ENCODE measurements around the gene ZNF664. TPM values are rescaled to one million over a fixed set of nuclear protein-coding genes. Genes with fewer than 3 reads are reported as not detected.

The ZNF664 gene
- total and polyA plus RNA-seq, 2 of the 4 experiments (the other 2 are of a cell fraction): 29.9 to 32.6 TPM

DNA sequence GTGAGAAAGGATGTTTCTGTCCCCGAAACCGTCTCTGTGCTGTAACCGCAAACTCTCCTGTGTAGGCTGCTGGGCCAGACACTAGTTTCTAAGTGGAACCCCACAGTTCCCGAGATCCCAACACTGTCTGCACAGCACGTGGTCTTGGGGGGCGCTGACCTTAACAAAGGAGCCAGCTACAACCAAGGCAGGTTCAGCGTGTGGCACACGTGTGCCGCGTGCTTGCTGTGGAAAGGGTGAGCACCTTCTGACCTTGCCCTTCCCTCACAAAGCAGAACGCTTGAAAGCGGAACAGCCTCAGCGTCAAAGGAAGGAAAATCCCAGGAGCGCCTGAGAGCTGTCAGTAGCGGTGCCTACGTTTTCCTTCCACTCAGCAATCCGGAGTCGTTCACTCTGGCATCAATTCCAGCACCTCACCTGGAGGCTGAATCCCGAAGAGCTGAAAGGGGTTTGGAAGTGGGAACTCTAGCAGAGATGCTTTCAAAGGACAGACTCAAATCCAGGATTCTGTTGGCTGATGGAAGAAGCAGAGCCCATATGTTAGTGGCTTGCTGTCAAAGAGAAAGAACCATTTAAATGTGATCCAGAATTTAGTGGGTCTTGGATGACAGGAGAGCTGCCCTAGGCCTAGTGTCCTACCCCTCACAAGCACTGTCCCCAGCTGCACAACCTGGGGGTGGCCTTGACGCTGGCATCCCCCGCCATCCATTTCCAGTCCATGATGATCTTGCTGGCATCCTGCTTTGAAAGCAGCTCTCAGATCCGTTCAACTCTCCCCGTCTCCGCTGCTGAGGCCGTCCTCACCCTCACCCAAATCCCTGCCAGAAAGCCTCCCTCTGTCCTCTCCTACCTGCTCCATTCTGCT lies 27.5 kb upstream of the ZNF664 start (continued):
- TF ChIP-seq, protein P1, sequence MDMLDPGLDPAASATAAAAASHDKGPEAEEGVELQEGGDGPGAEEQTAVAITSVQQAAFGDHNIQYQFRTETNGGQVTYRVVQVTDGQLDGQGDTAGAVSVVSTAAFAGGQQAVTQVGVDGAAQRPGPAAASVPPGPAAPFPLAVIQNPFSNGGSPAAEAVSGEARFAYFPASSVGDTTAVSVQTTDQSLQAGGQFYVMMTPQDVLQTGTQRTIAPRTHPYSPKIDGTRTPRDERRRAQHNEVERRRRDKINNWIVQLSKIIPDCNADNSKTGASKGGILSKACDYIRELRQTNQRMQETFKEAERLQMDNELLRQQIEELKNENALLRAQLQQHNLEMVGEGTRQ (IDR thresholded peaks at IDR 0.05; ENCODE audit: low read depth, low read length): no peak

DNA sequence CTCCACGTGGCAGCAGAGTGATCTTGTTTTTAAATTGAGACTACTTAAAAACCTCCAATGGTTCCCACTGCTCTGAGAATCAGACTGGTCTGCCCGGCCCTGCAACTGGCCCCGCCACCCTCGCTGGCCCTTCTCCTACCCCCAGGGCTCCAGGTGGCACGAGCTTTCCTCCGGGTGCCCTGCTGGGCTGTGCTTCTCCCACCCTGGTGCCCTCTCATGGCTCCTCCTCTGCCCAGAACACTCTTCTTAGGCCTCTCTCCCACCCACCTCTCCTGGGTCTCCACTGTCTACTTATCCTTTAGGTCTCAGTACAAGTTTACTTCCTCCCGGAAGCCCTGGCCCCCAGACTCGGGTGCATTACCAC lies 26.9 kb upstream of the ZNF664 start:
- DNase-seq (no peak), ATAC-seq (ENCODE audit: low read depth) (no peak)
- intact Hi-C loops (cut with micrococcal nuclease) (no loop called here), in situ Hi-C loops (cut with MboI; ENCODE audit: low sequenced_read_pairs) (no loop called here), dilution Hi-C loops (cut with HindIII; ENCODE audit: low sequenced_read_pairs, unreplicated experiment) (no loop called here)
- no peak overlapping the region for H3K27ac ChIP-seq (ENCODE audit: insufficient read depth, low read length)
- H4K20me1 ChIP-seq (ENCODE audit: insufficient read depth, low read length): peaks cover 7% of the 10 kb centered on the region
- no peak overlapping the region for H4K5ac ChIP-seq (ENCODE audit: low read depth, low read length)
- ChIA-PET CTCF (no interaction called here), POLR2A (ENCODE audit: unreplicated experiment) (no interaction called here)
- H2BK15ac ChIP-seq (ENCODE audit: low read depth, low read length): no peak overlapping the region; the same call in 2 of the 3 replicates
- H3K9me3 ChIP-seq (ENCODE audit: control insufficient read depth, insufficient read depth, low read length): peaks cover 6% of the 10 kb centered on the region
- H3K79me1 ChIP-seq (ENCODE audit: low read depth in 1 of 2, low read length in 2 of 2): peaks cover 22 to 59% of the 10 kb centered on the region in 2 experiments; a peak in 3 of 4 replicates
- TF ChIP-seq FOS (IDR thresholded peaks at IDR 0.05; ENCODE audit: low read depth, low read length): no peak
- TF ChIP-seq SMC3 (IDR thresholded peaks at IDR 0.05; ENCODE audit: low read depth, low read length): no peak
- no peak for TF ChIP-seq MAFK (IDR thresholded peaks at IDR 0.05; ENCODE audit: low read depth, low read length)
- no peaks in the 10 kb centered on the region for H3K27me3 ChIP-seq (ENCODE audit: control insufficient read depth, insufficient read depth, low read length)
- peaks cover 22% of the 10 kb centered on the region; the same call in 1 of the 2 replicates for H3K9me1 ChIP-seq (ENCODE audit: insufficient read depth, low read length)
- H2AFZ ChIP-seq (replicated peaks; ENCODE audit: low read length, poor library complexity): no peak overlapping the region
- H3K56ac ChIP-seq (ENCODE audit: extremely low read depth, insufficient read depth, low read length): no peak overlapping the region
- peaks cover 19% of the 10 kb centered on the region for H3K4me1 ChIP-seq (ENCODE audit: control insufficient read depth, insufficient read depth, low read length)
- no peak overlapping the region for H3K14ac ChIP-seq (replicated peaks; ENCODE audit: low read depth, low read length)
- WGBS, 2 experiments (ENCODE audit: extremely low coverage in 2 of 2, insufficient read length in 1 of 2): 82% methylated on average over 5 of the region's 8 CpGs; no CpG with 5 or more reads in 1 of the 2 experiments
- no peak overlapping the region for H2BK5ac ChIP-seq (ENCODE audit: low read depth, low read length, poor library complexity, severe bottlenecking)
- H2AK9ac ChIP-seq (replicated peaks; ENCODE audit: low read depth, low read length, poor library complexity): no peak overlapping the region
- H4K8ac ChIP-seq (ENCODE audit: low read depth in 2 of 2, low read length in 2 of 2): no peak overlapping the region
- no peak overlapping the region for H2AK5ac ChIP-seq (ENCODE audit: low read depth, low read length)
- H3K4me2 ChIP-seq (ENCODE audit: low read depth, low read length): no peak overlapping the region
- no peak overlapping the region for H3K9ac ChIP-seq (ENCODE audit: low read depth, low read length)
- H2BK120ac ChIP-seq (ENCODE audit: low read depth, low read length): no peak overlapping the region
- no peak overlapping the region for H2BK20ac ChIP-seq (ENCODE audit: low read depth, low read length)
- 0 out of 2 replicates have a peak overlapping the region, but pooled peaks have one; percentile 7 for H3K4ac ChIP-seq (ENCODE audit: low read depth, low read length)
- H3K4me3 ChIP-seq (ENCODE audit: insufficient read depth, low read depth, low read length): no peak overlapping the region
- BruUV-seq (replicated peaks): no TSS peak
- H3K18ac ChIP-seq (ENCODE audit: low read depth, low read length): no peak overlapping the region
- peaks cover 31% of the 10 kb centered on the region for H3K36me3 ChIP-seq (ENCODE audit: control insufficient read depth, insufficient read depth, low read length)
- no peak overlapping the region for H4K91ac ChIP-seq (ENCODE audit: insufficient read depth, low read depth, low read length)
- H3K23ac ChIP-seq (ENCODE audit: low read depth, low read length): no peak overlapping the region

Data from IMR-90 (cell line).